GM10847 (cell line): ENCODE data around the gene CYSRT1.

Source experiments
- POLR2A ChIP-seq: IDR thresholded peaks from 2 replicates; pipeline ENCODE4 v1.6.1; 2011; ENCODE audit not compliant: insufficient read length; ENCODE audit errors: extremely low read depth

CYSRT1 gene

DNA sequence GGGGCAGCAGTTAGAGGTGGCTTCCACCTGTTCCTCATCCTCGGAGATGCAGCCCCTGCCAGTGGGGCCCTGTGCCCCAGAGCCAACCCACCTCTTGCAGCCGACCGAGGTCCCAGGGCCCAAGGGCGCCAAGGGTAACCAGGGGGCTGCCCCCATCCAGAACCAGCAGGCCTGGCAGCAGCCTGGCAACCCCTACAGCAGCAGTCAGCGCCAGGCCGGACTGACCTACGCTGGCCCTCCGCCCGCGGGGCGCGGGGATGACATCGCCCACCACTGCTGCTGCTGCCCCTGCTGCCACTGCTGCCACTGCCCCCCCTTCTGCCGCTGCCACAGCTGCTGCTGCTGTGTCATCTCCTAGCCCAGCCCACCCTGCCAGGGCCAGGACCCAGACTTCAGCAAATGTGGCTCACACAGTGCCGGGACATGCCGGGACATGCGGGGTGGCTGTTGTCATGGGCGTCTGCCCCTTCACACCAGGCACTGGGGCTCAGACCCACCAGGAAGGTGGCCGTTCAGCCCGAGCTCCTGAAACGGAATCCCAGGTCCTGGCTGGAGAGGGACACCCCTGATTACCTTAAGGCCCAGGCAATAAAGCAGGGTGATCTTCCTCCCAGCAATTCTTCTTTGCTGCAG lies 841 bp downstream of the CYSRT1 start:
- no peak for TF ChIP-seq POLR2A

- TF ChIP-seq POLR2A = no peak
These were observed 1.5 kb downstream of the CYSRT1 start for GRCh38 chr9:137226338-137227053.

DNA sequence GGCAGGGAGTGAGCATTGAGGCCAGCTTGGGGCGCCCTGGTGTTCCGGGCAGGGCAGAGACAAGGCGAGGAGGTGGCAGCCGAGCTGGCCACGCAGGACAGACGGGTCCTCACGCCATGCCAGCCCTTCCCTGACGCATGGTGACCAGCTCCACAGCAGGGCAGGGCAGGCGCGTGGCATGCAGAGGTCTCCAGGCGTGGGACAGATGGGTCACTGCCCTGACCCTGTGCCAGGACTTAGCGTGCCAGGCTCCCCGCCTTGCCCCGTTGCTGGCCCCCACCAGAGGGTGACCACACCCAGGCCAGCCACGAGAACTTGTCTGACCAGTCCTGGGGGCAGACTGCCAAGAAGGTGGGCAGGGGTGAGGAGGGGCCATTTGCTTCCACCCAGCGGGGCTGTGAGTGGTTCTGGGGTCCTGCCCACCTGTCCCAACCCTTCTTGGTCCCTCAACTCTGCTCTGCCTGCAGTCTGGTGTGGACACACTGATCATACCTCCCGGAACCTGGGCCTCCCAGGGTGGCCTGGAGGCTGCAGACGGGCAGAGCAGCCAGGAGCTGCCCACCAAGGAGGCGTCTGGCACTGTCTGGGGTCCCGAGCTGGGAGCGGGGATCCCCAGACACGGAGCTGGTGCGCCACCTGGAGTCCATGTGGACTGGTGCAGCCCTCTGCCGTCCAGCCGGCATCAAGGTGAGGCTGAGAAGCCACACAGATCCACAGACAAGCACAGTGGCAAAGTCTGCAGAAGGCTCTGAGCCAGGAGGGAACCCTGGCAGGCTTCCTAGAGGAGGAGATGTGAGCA lies 2.3 kb downstream of the CYSRT1 start, which contains the start of gene RNF224:
Gene RNF224 (plus strand): TSS at position 449 of the 799 bp plus-strand sequence. CDS start 834 bp downstream, outside the sequence.
- TF ChIP-seq POLR2A = no peak

GRCh38 chr9:137227853-137228505 lies 3.0 kb downstream of the CYSRT1 start:
- TF ChIP-seq POLR2A = no peak

DNA sequence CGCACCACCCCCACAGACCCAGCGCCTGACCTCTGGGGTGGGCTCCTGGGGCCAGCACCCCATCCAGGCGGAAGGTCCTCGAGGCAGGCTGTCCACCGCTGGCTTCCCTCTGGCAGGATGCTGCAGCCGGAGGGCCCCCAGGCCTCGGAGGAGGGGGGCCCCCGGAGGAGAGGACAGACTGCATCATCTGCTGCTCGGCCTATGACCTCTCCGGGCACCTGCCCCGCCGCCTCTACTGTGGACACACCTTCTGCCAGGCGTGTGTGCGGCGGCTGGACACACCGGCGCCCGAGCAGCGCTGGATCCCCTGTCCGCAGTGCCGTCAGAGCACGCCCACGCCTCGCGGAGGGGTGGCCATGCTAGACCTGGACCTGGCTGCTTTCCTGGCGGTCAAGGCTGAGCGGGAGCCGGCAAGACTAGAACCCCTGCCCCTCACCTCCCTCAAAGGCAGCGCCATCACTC lies 3.6 kb downstream of the CYSRT1 start:
- TF ChIP-seq POLR2A = no peak

GRCh38 chr9:137228968-137229896 lies 4.3 kb downstream of the CYSRT1 start:
- TF ChIP-seq POLR2A = no peak

GRCh38 chr9:137229903-137230704 lies 5.1 kb downstream of the CYSRT1 start:
- no peak for TF ChIP-seq POLR2A

DNA sequence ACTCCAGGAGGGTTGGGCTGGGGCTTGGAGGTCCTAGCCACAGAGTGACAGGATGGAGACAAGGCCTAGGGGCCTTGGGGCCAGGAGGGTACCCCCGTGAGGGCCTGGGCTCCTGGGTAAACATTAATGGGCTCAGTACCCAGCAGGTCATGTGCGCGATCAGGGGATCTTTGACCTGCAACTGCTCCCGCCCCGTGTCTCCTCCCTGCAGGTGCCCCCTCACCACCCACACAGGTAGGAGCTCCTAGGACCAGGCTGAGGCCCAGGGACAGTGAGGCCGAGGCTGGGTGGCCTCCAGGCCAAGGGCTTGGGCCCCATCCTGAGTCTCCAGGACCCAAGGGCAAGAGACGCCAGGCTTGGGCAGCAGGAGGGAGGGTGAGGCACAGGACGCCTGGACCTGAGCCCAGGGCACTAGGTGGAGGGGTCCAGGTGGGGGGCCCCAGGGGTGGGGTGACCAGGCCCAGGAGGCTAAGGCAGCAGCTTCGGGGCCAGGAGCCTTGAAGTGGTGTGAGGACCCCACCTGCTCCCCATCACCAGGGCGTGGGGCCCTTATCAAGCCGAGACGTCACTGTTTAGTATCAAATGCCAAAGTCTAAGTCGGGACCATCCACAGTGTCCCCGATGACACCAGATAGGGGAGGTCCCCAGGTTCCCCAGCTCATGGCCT lies 5.9 kb downstream of the CYSRT1 start, which contains the start of gene SLC34A3:
Gene SLC34A3 (plus strand): TSS at position 197 of the 667 bp plus-strand sequence. CDS start 802 bp downstream, outside the sequence.
- no peak for TF ChIP-seq POLR2A

DNA sequence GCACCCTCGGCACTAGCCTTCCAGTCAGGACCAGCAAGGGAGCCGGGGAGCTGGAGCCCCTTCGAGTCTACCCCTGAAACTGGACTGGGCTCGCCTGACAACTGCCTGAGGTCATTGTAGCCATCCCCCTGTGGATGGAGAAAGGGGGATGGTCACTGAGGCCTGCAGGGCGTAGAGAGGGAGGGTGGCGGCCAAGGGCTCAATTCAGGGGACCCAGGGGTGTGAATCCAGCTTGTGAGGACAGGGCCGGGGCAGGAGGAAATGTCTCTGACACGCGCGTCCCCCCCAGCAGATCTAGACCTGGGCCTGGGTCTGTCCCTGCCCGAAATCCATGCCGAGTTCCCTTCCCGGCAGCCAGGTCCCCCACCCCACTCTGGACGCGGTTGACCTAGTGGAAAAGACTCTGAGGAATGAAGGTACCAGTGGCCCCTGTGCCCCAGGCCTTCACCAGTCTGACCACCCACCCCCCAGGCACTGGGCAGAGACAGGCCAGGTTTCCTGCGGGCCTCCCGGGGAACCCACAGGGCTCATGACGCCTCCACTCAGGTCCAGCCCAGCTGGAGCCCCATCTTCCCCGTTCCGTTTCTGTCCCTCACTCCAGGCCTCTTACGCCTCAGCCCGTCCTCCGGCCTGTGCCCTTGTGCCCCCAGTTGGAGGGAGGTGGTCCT lies 6.5 kb downstream of the CYSRT1 start:
- TF ChIP-seq POLR2A = no peak

GRCh38 chr9:137232101-137232500 lies 7.1 kb downstream of the CYSRT1 start:
- no peak for TF ChIP-seq POLR2A

- TF ChIP-seq POLR2A = no peak
These were observed 7.5 kb downstream of the CYSRT1 start for GRCh38 chr9:137232510-137232909.
